Nephron progenitor cell (in vitro differentiated cells): ENCODE measurements around the gene ZNF416.

Experiments used
- DNase-seq: peaks from one replicate; pipeline ENCODE4 v3.0.0; 2021
- H3K27ac Mint-ChIP-seq: 2 replicates; pipeline ENCODE4 v1.8.0; 2021; ENCODE audit warnings: mild to moderate bottlenecking, moderate library complexity, mixed read lengths
- H3K27me3 Mint-ChIP-seq: 2 replicates; pipeline ENCODE4 v1.8.0; 2021; ENCODE audit warnings: mild to moderate bottlenecking, low read depth, mixed read lengths; ENCODE audit not compliant: poor library complexity
- H3K36me3 Mint-ChIP-seq: 2 replicates; pipeline ENCODE4 v1.8.0; 2021; ENCODE audit warnings: low read depth, mixed read lengths
- H3K4me1 Mint-ChIP-seq: 2 replicates; pipeline ENCODE4 v1.8.0; 2021; ENCODE audit warnings: mixed read lengths
- H3K4me3 Mint-ChIP-seq: 2 replicates; pipeline ENCODE4 v1.8.0; 2021; ENCODE audit warnings: mild to moderate bottlenecking, moderate library complexity, mixed read lengths
- H3K9me3 Mint-ChIP-seq: 2 replicates; pipeline ENCODE4 v1.8.0; 2021; ENCODE audit warnings: mild to moderate bottlenecking, moderate library complexity, mixed read lengths
- TF ChIP-seq, protein P1 (sequence below): fragments of 200-600 bp; sonication (generic); IDR thresholded peaks from 2 replicates; pipeline ENCODE4 v1.5.0; 2021; ENCODE audit warnings: antibody characterized with exemption

The ZNF416 gene

DNA sequence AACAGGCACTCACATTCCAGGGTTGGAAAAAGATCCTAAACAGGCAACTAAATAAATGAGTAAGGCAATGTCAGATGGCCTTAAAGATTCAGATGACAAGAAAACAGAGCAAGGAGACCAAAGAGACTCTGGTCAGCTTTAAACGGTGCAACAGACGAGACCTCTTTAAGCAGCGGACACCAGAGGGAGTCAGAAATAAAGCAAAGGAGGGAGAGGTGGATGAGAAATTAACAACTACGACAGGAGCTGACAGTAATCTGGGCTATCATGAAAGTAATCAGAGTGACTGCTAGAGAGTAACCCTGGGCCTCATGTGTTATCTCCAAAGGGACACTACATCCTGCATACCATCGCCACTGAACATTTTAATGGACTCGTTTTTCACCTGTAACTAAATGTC is 20.2 kb downstream of the ZNF416 start:
- Mint-ChIP-seq H3K9me3 (peaks cover 90% of the 10 kb centered on the region), H3K4me3 (peak overlapping the region; percentile 99), H3K4me1 (peaks cover 17% of the 10 kb centered on the region), H3K36me3 (peaks cover 63% of the 10 kb centered on the region), H3K27me3 (peaks cover 5% of the 10 kb centered on the region), H3K27ac (no peak overlapping the region)
- TF ChIP-seq, protein P1, sequence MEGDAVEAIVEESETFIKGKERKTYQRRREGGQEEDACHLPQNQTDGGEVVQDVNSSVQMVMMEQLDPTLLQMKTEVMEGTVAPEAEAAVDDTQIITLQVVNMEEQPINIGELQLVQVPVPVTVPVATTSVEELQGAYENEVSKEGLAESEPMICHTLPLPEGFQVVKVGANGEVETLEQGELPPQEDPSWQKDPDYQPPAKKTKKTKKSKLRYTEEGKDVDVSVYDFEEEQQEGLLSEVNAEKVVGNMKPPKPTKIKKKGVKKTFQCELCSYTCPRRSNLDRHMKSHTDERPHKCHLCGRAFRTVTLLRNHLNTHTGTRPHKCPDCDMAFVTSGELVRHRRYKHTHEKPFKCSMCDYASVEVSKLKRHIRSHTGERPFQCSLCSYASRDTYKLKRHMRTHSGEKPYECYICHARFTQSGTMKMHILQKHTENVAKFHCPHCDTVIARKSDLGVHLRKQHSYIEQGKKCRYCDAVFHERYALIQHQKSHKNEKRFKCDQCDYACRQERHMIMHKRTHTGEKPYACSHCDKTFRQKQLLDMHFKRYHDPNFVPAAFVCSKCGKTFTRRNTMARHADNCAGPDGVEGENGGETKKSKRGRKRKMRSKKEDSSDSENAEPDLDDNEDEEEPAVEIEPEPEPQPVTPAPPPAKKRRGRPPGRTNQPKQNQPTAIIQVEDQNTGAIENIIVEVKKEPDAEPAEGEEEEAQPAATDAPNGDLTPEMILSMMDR, result no peak
- no peak for DNase-seq

DNA sequence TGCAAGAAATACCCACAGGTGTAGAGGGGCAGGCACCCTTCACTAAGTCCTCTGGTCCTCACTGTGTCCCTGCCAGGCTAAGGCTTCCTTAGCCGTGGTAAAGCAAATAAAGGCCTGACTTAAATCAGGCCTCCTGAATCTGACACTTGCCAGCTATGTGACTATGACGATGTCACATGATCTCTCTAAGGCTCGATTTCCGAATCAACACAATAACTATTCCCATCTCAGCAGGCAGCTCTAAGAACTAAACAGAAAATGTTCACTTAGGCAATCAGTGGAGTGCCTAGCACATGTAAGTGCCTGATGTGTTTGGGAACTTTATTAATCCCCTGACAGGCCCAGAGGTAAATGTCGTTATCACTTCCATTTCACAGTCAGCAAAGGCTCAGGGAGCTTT is 21.1 kb downstream of the ZNF416 start:
- Mint-ChIP-seq H3K9me3 (peaks cover 91% of the 10 kb centered on the region), H3K36me3 (peaks cover 71% of the 10 kb centered on the region), H3K4me1 (peaks cover 17% of the 10 kb centered on the region), H3K27me3 (peaks cover 2% of the 10 kb centered on the region), H3K27ac (peak overlapping the region; percentile 47), H3K4me3 (peak overlapping the region; percentile 99)
- TF ChIP-seq, protein P1, result no peak
- no peak for DNase-seq

DNA sequence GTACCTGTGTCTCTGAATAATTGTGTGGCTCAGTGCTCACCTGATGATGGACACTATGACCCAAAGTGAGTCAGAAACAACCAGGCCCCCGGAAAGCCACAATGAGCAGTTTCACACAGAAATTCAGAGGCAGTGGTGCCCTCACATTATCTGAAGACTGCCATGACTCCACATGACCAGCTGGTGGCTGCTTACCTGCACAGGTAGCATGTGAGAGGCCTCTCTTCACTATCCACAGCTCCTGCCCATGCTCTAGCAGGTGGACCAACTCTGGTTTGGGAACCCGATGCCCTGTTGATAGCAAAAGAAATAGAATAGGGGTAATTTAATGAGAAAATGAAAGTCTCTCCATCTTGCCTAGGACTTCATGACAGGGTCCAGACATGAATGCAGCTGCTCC is 26.3 kb downstream of the ZNF416 start:
- no peak overlapping the region for H3K27ac Mint-ChIP-seq
- peaks cover 100% of the 10 kb centered on the region for H3K36me3 Mint-ChIP-seq
- no peak for DNase-seq
- no peak overlapping the region for H3K4me3 Mint-ChIP-seq
- peaks cover 3% of the 10 kb centered on the region for H3K27me3 Mint-ChIP-seq
- TF ChIP-seq, protein P1, result no peak
- peaks cover 94% of the 10 kb centered on the region for H3K9me3 Mint-ChIP-seq
- H3K4me1 Mint-ChIP-seq, result peaks cover under 1% of the 10 kb centered on the region

DNA sequence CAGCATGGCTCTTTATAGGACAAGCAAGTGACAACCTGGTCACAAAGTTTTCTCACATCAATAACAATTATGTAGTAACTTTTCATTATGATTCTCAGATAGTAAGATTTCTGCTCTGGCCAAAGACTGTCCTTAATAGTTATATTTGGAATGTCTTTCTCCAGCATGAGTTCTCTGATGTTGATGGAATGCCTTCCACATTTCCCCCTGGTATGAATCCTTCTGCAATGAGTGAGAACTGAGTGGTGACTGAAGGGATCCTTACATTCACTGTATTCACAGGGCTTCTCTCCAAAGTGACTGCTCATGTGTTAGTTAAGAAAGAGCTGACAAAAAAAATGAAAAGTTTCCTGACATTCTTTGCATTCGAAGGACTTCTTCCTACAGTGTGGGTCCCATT is 32.2 kb downstream of the ZNF416 start:
- peaks cover 100% of the 10 kb centered on the region for H3K9me3 Mint-ChIP-seq
- H3K4me1 Mint-ChIP-seq, result no peaks in the 10 kb centered on the region
- no peak overlapping the region for H3K4me3 Mint-ChIP-seq

DNA sequence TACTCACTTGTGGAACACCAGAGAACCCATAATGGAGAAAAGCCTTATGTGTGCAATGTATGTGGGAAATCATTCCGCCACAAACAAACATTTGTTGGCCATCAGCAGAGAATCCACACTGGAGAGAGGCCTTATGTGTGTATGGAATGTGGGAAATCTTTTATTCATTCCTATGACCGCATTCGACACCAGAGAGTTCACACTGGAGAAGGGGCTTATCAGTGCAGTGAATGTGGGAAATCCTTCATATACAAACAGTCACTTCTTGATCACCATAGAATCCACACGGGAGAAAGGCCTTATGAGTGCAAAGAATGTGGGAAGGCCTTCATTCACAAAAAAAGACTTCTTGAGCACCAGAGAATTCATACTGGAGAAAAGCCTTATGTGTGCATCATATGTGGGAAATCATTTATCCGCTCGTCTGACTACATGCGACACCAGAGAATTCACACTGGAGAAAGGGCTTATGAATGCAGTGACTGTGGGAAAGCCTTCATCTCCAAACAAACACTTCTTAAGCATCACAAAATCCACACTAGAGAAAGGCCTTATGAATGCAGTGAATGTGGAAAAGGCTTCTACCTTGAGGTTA is 40.7 kb downstream of the ZNF416 start:
- H3K4me1 Mint-ChIP-seq, result no peaks in the 10 kb centered on the region
- no peak overlapping the region for H3K27ac Mint-ChIP-seq
- no peak for DNase-seq
- H3K36me3 Mint-ChIP-seq, result peaks cover 100% of the 10 kb centered on the region
- peaks cover 5% of the 10 kb centered on the region for H3K27me3 Mint-ChIP-seq
- H3K4me3 Mint-ChIP-seq, result no peak overlapping the region
- H3K9me3 Mint-ChIP-seq, result peaks cover 100% of the 10 kb centered on the region
- TF ChIP-seq, protein P1, result no peak

More for the DNA sequence above, 32.2 kb downstream of the ZNF416 start:
- Mint-ChIP-seq H3K27me3 (no peaks in the 10 kb centered on the region), H3K27ac (no peak overlapping the region), H3K36me3 (peaks cover 100% of the 10 kb centered on the region)
- TF ChIP-seq, protein P1, result no peak
- DNase-seq, result no peak
